Nephron (organoid): ENCODE measurements around the gene UHRF1.
"Not testable (repeated sequence)": the region's sequence is repeated elsewhere in the genome, so short reads cannot be mapped to it uniquely, and the experiment has no call there.

Experiments used
- H3K27ac Mint-ChIP-seq, 3 experiments: 2 replicates each; pipeline ENCODE4 v1.8.0; 2020; ENCODE audit warnings: mixed read lengths in 3 of 3, mild to moderate bottlenecking in 2 of 3, moderate library complexity in 1 of 3
- H3K27me3 Mint-ChIP-seq: 2 replicates; pipeline ENCODE4 v1.8.0; 2021; ENCODE audit warnings: low read depth, mild to moderate bottlenecking, moderate library complexity, mixed read lengths
- H3K36me3 Mint-ChIP-seq: 2 replicates; pipeline ENCODE4 v1.8.0; 2020; ENCODE audit warnings: low read depth, mixed read lengths
- H3K4me1 Mint-ChIP-seq: 2 replicates; pipeline ENCODE4 v1.8.0; 2020; ENCODE audit warnings: mixed read lengths
- H3K4me3 Mint-ChIP-seq, 3 experiments: 2 replicates each; pipeline ENCODE4 v1.8.0; 2020; ENCODE audit warnings: mild to moderate bottlenecking in 3 of 3, mixed read lengths in 3 of 3, moderate library complexity in 2 of 3
- H3K9me3 Mint-ChIP-seq: 2 replicates; pipeline ENCODE4 v1.8.0; 2020; ENCODE audit warnings: mixed read lengths
- CTCF ChIP-seq, 3 experiments: fragments of 200-600 bp; sonication (generic); IDR thresholded peaks; one replicate each; pipeline ENCODE4 v1.5.0; 2021; ENCODE audit warnings: antibody characterized with exemption in 3 of 3; ENCODE audit not compliant: unreplicated experiment in 3 of 3

UHRF1 gene

GRCh38 chr19:4952945-4953344, 43.6 kb downstream of the UHRF1 start:
- no peaks in the 10 kb centered on the region for H3K9me3 Mint-ChIP-seq
- TF ChIP-seq CTCF (IDR thresholded peaks at IDR 0.05; ENCODE audit: unreplicated experiment in 3 of 3) = no peak
- H3K36me3 Mint-ChIP-seq = peaks cover 45% of the 10 kb centered on the region
- H3K27ac Mint-ChIP-seq = no peak overlapping the region
- no peaks in the 10 kb centered on the region for H3K4me1 Mint-ChIP-seq
- H3K4me3 Mint-ChIP-seq = no peak overlapping the region
- H3K27me3 Mint-ChIP-seq = peaks cover 3% of the 10 kb centered on the region

GRCh38 chr19:4954320-4955149, 45.2 kb downstream of the UHRF1 start:
- not testable (repeated sequence) for H3K4me3 Mint-ChIP-seq, H3K4me1 Mint-ChIP-seq, H3K27ac Mint-ChIP-seq, H3K27me3 Mint-ChIP-seq, H3K9me3 Mint-ChIP-seq
- peaks cover 38% of the 10 kb centered on the region for H3K36me3 Mint-ChIP-seq

- Mint-ChIP-seq H3K27ac (no peak overlapping the region), H3K4me1 (no peaks in the 10 kb centered on the region), H3K4me3 (no peak overlapping the region), H3K27me3 (peaks cover 3% of the 10 kb centered on the region), H3K36me3 (peaks cover 42% of the 10 kb centered on the region), H3K9me3 (no peaks in the 10 kb centered on the region)
- TF ChIP-seq CTCF (IDR thresholded peaks at IDR 0.05; ENCODE audit: unreplicated experiment in 3 of 3) = no peak
Measured at GRCh38 chr19:4955274-4955673, 46.0 kb downstream of the UHRF1 start.

- H3K4me1 Mint-ChIP-seq = no peaks in the 10 kb centered on the region
- H3K9me3 Mint-ChIP-seq = no peaks in the 10 kb centered on the region
- H3K4me3 Mint-ChIP-seq = no peak overlapping the region
- H3K27me3 Mint-ChIP-seq = peaks cover 3% of the 10 kb centered on the region
- TF ChIP-seq CTCF (IDR thresholded peaks at IDR 0.05; ENCODE audit: unreplicated experiment in 3 of 3) = no peak
- H3K27ac Mint-ChIP-seq = no peak overlapping the region
- peaks cover 37% of the 10 kb centered on the region for H3K36me3 Mint-ChIP-seq
Measured at GRCh38 chr19:4957981-4958380, 48.7 kb downstream of the UHRF1 start.

GRCh38 chr19:4962085-4962619, 52.9 kb downstream of the UHRF1 start:
- H3K9me3 Mint-ChIP-seq = no peaks in the 10 kb centered on the region
- no peak overlapping the region for H3K4me3 Mint-ChIP-seq
- peaks cover 2% of the 10 kb centered on the region for H3K4me1 Mint-ChIP-seq
- peaks cover 27% of the 10 kb centered on the region for H3K36me3 Mint-ChIP-seq
- no peak for TF ChIP-seq CTCF (IDR thresholded peaks at IDR 0.05; ENCODE audit: unreplicated experiment in 3 of 3)
- H3K27ac Mint-ChIP-seq = no peak overlapping the region
- H3K27me3 Mint-ChIP-seq = no peaks in the 10 kb centered on the region

- Mint-ChIP-seq H3K27me3 (no peaks in the 10 kb centered on the region), H3K27ac (no peak overlapping the region), H3K4me1 (peaks cover 13% of the 10 kb centered on the region), H3K36me3 (peaks cover 21% of the 10 kb centered on the region), H3K9me3 (no peaks in the 10 kb centered on the region), H3K4me3 (no peak overlapping the region)
- TF ChIP-seq CTCF (IDR thresholded peaks at IDR 0.05; ENCODE audit: unreplicated experiment in 3 of 3) = no peak
Measured at GRCh38 chr19:4965061-4965460, 55.8 kb downstream of the UHRF1 start.
